H9 (cell line): Measurements from ENCODE around the gene ZBTB20. TPM values are rescaled to one million over a fixed set of nuclear protein-coding genes. Genes with fewer than 3 reads are reported as not detected.

Experiments used
- DNase-seq: peaks from one replicate; pipeline ENCODE4 v3.0.0-alpha.2; 2017
- H2AFZ ChIP-seq: one replicate; pipeline ENCODE4 v1.6.1; 2013; ENCODE audit warnings: mild to moderate bottlenecking, low read length, control low read depth, moderate library complexity
- H2AK5ac ChIP-seq: 2 replicates; pipeline ENCODE4 v1.6.1; 2013; ENCODE audit warnings: low read length, control low read depth, mixed read lengths; ENCODE audit not compliant: insufficient read length
- H2BK120ac ChIP-seq: one replicate; pipeline ENCODE4 v1.6.1; 2013; ENCODE audit warnings: low read depth, mild to moderate bottlenecking, low read length, control low read depth, inconsistent platforms; ENCODE audit not compliant: poor library complexity, severe bottlenecking
- H2BK12ac ChIP-seq: 2 replicates; pipeline ENCODE4 v1.6.1; 2013; ENCODE audit warnings: low read length, control low read depth, mixed read lengths, low read depth; ENCODE audit not compliant: insufficient read length
- H2BK15ac ChIP-seq: 2 replicates; pipeline ENCODE4 v1.6.1; 2013; ENCODE audit warnings: low read depth, low read length, control low read depth
- H2BK20ac ChIP-seq: one replicate; pipeline ENCODE4 v1.6.1; 2013; ENCODE audit warnings: low read depth, mild to moderate bottlenecking, low read length, control low read depth, inconsistent platforms; ENCODE audit not compliant: poor library complexity, severe bottlenecking
- H2BK5ac ChIP-seq: 2 replicates; pipeline ENCODE4 v1.6.1; 2013; ENCODE audit warnings: low read length, control low read depth, mixed read lengths; ENCODE audit not compliant: insufficient read length
- H3K14ac ChIP-seq: 2 replicates; pipeline ENCODE4 v1.6.1; 2013; ENCODE audit warnings: low read length, control low read depth; ENCODE audit not compliant: insufficient read depth
- H3K18ac ChIP-seq: 2 replicates; pipeline ENCODE4 v1.6.1; 2013; ENCODE audit warnings: low read depth, mild to moderate bottlenecking, mixed read lengths, low read length, control low read depth; ENCODE audit not compliant: insufficient read length
- H3K23ac ChIP-seq: 2 replicates; pipeline ENCODE4 v1.6.1; 2013; ENCODE audit warnings: low read length, control low read depth, mixed read lengths, low read depth; ENCODE audit not compliant: insufficient read length
- H3K23me2 ChIP-seq: 2 replicates; pipeline ENCODE4 v1.6.1; 2013; ENCODE audit warnings: low read depth, mild to moderate bottlenecking, mixed read lengths, low read length, control low read depth; ENCODE audit not compliant: insufficient read length, poor library complexity, severe bottlenecking
- H3K27ac ChIP-seq: 2 replicates; pipeline ENCODE4 v1.5.1; 2013; ENCODE audit warnings: low read length, control low read depth, mixed read lengths, low read depth; ENCODE audit not compliant: insufficient read length
- H3K27me3 ChIP-seq: 2 replicates; pipeline ENCODE4 v1.6.1; 2013; ENCODE audit warnings: low read length, control low read depth, inconsistent platforms; ENCODE audit not compliant: insufficient read depth
- H3K4ac ChIP-seq: 2 replicates; pipeline ENCODE4 v1.6.1; 2013; ENCODE audit warnings: low read depth, mild to moderate bottlenecking, control low read depth, inconsistent platforms, low read length, moderate library complexity
- H3K4me1 ChIP-seq: 2 replicates; pipeline ENCODE4 v1.6.1; 2013; ENCODE audit warnings: low read length, control low read depth, inconsistent platforms; ENCODE audit not compliant: insufficient read depth
- H3K4me2 ChIP-seq: 2 replicates; pipeline ENCODE4 v1.6.1; 2013; ENCODE audit warnings: low read length, control low read depth, mixed read lengths; ENCODE audit not compliant: insufficient read length, insufficient read depth
- H3K56ac ChIP-seq: 2 replicates; pipeline ENCODE4 v1.6.1; 2013; ENCODE audit warnings: low read depth, mild to moderate bottlenecking, mixed read lengths, low read length, control low read depth; ENCODE audit not compliant: insufficient read length
- H3K79me1 ChIP-seq: 2 replicates; pipeline ENCODE4 v1.6.1; 2013; ENCODE audit warnings: low read depth, mild to moderate bottlenecking, moderate library complexity, low read length, control low read depth, inconsistent platforms; ENCODE audit not compliant: insufficient read depth, poor library complexity, severe bottlenecking
- H3K79me2 ChIP-seq: 2 replicates; pipeline ENCODE4 v1.6.1; 2013; ENCODE audit warnings: low read length, control low read depth, inconsistent platforms; ENCODE audit not compliant: insufficient read depth
- H3K9ac ChIP-seq: 2 replicates; pipeline ENCODE4 v1.6.1; 2013; ENCODE audit warnings: low read length, control low read depth, mixed read lengths; ENCODE audit not compliant: insufficient read length; ENCODE audit errors: extremely low read depth
- H3K9me3 ChIP-seq: one replicate; pipeline ENCODE4 v1.6.1; 2013; ENCODE audit warnings: low read depth, low read length, inconsistent platforms; ENCODE audit not compliant: control insufficient read depth
- H3T11ph ChIP-seq: one replicate; pipeline ENCODE4 v1.6.1; 2013; ENCODE audit warnings: mild to moderate bottlenecking, low read length, control low read depth, inconsistent platforms
- H4K20me1 ChIP-seq: one replicate; pipeline ENCODE4 v1.6.1; 2013; ENCODE audit not compliant: control insufficient read depth, insufficient read length, insufficient read depth
- H4K5ac ChIP-seq: 2 replicates; pipeline ENCODE4 v1.6.1; 2013; ENCODE audit warnings: low read depth, mild to moderate bottlenecking, mixed read lengths, low read length, control low read depth; ENCODE audit not compliant: insufficient read length
- H4K8ac ChIP-seq: replicated peaks from 2 replicates; pipeline ENCODE4 v1.6.1; 2013; ENCODE audit warnings: low read length, control low read depth, mixed read lengths, low read depth; ENCODE audit not compliant: insufficient read length
- H4K91ac ChIP-seq: 2 replicates; pipeline ENCODE4 v1.6.1; 2013; ENCODE audit warnings: low read depth, mild to moderate bottlenecking, moderate library complexity, mixed read lengths, low read length, control low read depth; ENCODE audit not compliant: insufficient read length
- H3K27ac Mint-ChIP-seq, 3 experiments: 2 replicates in 2 of 3; 3 replicates in 1 of 3; pipeline ENCODE4 v1.8.0; 2020 to 2021; ENCODE audit warnings: mixed read lengths in 3 of 3, mild to moderate bottlenecking in 1 of 3, moderate library complexity in 1 of 3
- H3K27me3 Mint-ChIP-seq: 2 replicates; pipeline ENCODE4 v1.8.0; 2021; ENCODE audit warnings: low read depth, mild to moderate bottlenecking, moderate library complexity, mixed read lengths
- H3K36me3 Mint-ChIP-seq, 3 experiments: 2 replicates in 2 of 3; 3 replicates in 1 of 3; pipeline ENCODE4 v1.8.0; 2020 to 2021; ENCODE audit warnings: low read depth in 3 of 3, mixed read lengths in 3 of 3; ENCODE audit not compliant: insufficient read depth in 1 of 3
- H3K4me1 Mint-ChIP-seq, 2 experiments: 2 replicates each; pipeline ENCODE4 v1.8.0; 2020; ENCODE audit warnings: mixed read lengths in 2 of 2
- H3K4me3 Mint-ChIP-seq, 2 experiments: 2 replicates in 1 of 2; 3 replicates in 1 of 2; pipeline ENCODE4 v1.8.0; 2020 to 2021; ENCODE audit warnings: mild to moderate bottlenecking in 2 of 2, mixed read lengths in 2 of 2, moderate library complexity in 1 of 2
- H3K9me3 Mint-ChIP-seq, 2 experiments: 2 replicates in 1 of 2; 3 replicates in 1 of 2; pipeline ENCODE4 v1.8.0; 2020; ENCODE audit warnings: mild to moderate bottlenecking in 2 of 2, mixed read lengths in 2 of 2, moderate library complexity in 1 of 2
- CTCF ChIP-seq: fragments of 200-600 bp; sonication (generic); conservative IDR thresholded peaks from 3 replicates; pipeline ENCODE4 v1.8.0; 2021; ENCODE audit warnings: antibody characterized with exemption, mild to moderate bottlenecking
- WGBS: extraction: QIAGEN DNeasy Blood & Tissue Kit; methylation state at CpG from one replicate; pipeline ENCODE4 v1.1.7; 2013; ENCODE audit warnings: missing lambda C conversion rate, low lambda C conversion rate, mixed read lengths; ENCODE audit not compliant: insufficient read length; ENCODE audit errors: extremely low coverage; 5-methylcytosine and 5-hydroxymethylcytosine counted together
- total RNA-seq: library from RNA; stranded (reverse); gene quantifications from 2 replicates; pipeline ENCODE4 v1.2.1, GENCODE V29; 2021

Gene ZBTB20
- total RNA-seq, 1 experiment from 2014 or later: 0.70 TPM

GRCh38 chr3:114792159-114792918 lies 354.7 kb downstream of the ZBTB20 start:
- no peak overlapping the region for H3K23ac ChIP-seq
- no peak overlapping the region for H2BK5ac ChIP-seq
- Mint-ChIP-seq H3K27me3 (no peaks in the 10 kb centered on the region), H3K9me3 (no peaks in the 10 kb centered on the region), H3K4me1 (peaks cover 10 to 11% of the 10 kb centered on the region in 2 experiments), H3K27ac (no peak overlapping the region), H3K4me3 (no peak overlapping the region), H3K36me3 (no peaks in the 10 kb centered on the region)
- no peak overlapping the region for H3K4ac ChIP-seq
- no peak for TF ChIP-seq CTCF
- H3K18ac ChIP-seq: no peak overlapping the region
- H3K9me3 ChIP-seq: no peaks in the 10 kb centered on the region
- no peak overlapping the region for H4K5ac ChIP-seq
- H3K4me1 ChIP-seq: no peaks in the 10 kb centered on the region
- H3K56ac ChIP-seq: no peak overlapping the region
- no peak overlapping the region for H2BK120ac ChIP-seq
- no peak overlapping the region for H3K14ac ChIP-seq
- H2BK15ac ChIP-seq: no peak overlapping the region
- no peaks in the 10 kb centered on the region for H3K79me1 ChIP-seq
- H2BK12ac ChIP-seq: no peak overlapping the region
- H4K20me1 ChIP-seq: no peaks in the 10 kb centered on the region
- no peak overlapping the region for H2AK5ac ChIP-seq
- no peak overlapping the region for H3T11ph ChIP-seq
- no peaks in the 10 kb centered on the region for H3K79me2 ChIP-seq
- H4K91ac ChIP-seq: no peak overlapping the region
- no peak overlapping the region for H3K9ac ChIP-seq
- H2AFZ ChIP-seq: no peak overlapping the region
- no peaks in the 10 kb centered on the region for H3K27me3 ChIP-seq
- no peak overlapping the region for H3K4me2 ChIP-seq
- no peaks in the 10 kb centered on the region for H3K23me2 ChIP-seq
- DNase-seq: no peak
- no peak overlapping the region for H2BK20ac ChIP-seq
- no peak overlapping the region for H4K8ac ChIP-seq
- H3K27ac ChIP-seq: no peak overlapping the region
- no CpG with 5 or more reads among the region's 2 CpGs for WGBS
